Sigmoid colon (tissue), 7 donors: Measurements from ENCODE around the gene MGRN1. TPM values are rescaled to one million over a fixed set of nuclear protein-coding genes. Genes with fewer than 3 reads are reported as not detected.

ENCODE experiments used
- DNase-seq: peaks from one replicate; pipeline ENCODE4 v3.0.0-alpha.2; 2019
- H3K27ac ChIP-seq, 4 donors: fragments of 200-600 bp; sonication (generic); one replicate each; pipeline ENCODE4 v1.5.1; 2016 to 2019; ENCODE audit warnings: mild to moderate bottlenecking in 1 of 4
- H3K27me3 ChIP-seq, 3 donors: fragments of 200-600 bp; sonication (generic); one replicate each; pipeline ENCODE4 v1.5.1; 2019; ENCODE audit warnings: mild to moderate bottlenecking in 1 of 3
- H3K36me3 ChIP-seq, 4 donors: fragments of 200-600 bp; sonication (generic); one replicate each; pipeline ENCODE4 v1.5.1; 2016 to 2019
- H3K4me1 ChIP-seq, 4 donors: fragments of 200-600 bp; sonication (generic); one replicate each; pipeline ENCODE4 v1.5.1; 2017 to 2019
- H3K4me3 ChIP-seq, 4 donors: fragments of 200-600 bp; sonication (generic); one replicate each; pipeline ENCODE4 v1.5.1; 2017 to 2019; ENCODE audit warnings: mild to moderate bottlenecking in 2 of 4, moderate library complexity in 1 of 4
- H3K9me3 ChIP-seq, 4 donors: fragments of 200-600 bp in 3 of 4; sonication (generic) in 3 of 4; one replicate each; pipeline versions ENCODE4 v1.5.1 to v1.6.1; 2013 to 2019
- EP300 ChIP-seq, 4 donors: sonication (generic); formaldehyde crosslinking; IDR thresholded peaks; one replicate each; pipeline ENCODE4 v1.6.1; 2017; ENCODE audit warnings: antibody characterized with exemption in 4 of 4
- POLR2A ChIP-seq, 2 donors: fragments of 450-650 bp; IDR thresholded peaks; one replicate each; pipeline ENCODE4 v1.6.1; 2016; ENCODE audit warnings: antibody characterized with exemption in 2 of 2, mild to moderate bottlenecking in 2 of 2, moderate library complexity in 2 of 2
- POLR2AphosphoS5 ChIP-seq, 4 donors: sonication (generic); formaldehyde crosslinking; IDR thresholded peaks; one replicate each; pipeline ENCODE4 v1.6.1; 2017; ENCODE audit warnings: antibody characterized with exemption in 4 of 4
- WGBS, 2 donors: extraction: QIAGEN DNeasy Blood & Tissue Kit; methylation state at CpG; one replicate each; pipeline ENCODE4 v1.1.7; 2013; 5-methylcytosine and 5-hydroxymethylcytosine counted together
- intact Hi-C: fragments of 100-400 bp; cut with DNase I; formaldehyde crosslinking; loops from one replicate; pipeline ENCODE4 v1.15.1; 2023
- polyA plus RNA-seq, 3 donors: library from polyadenylated mRNA; stranded (reverse); fragments of 200-250 nt; gene quantifications; one replicate each; pipeline ENCODE4 v1.2.3, GENCODE V29; 2013
- total RNA-seq, 4 donors: library from RNA; depleted of rRNA; stranded (reverse); fragments of >200 nt; gene quantifications; one replicate each; pipeline ENCODE4 v1.1.0, GENCODE V29; 2016
- TF ChIP-seq, protein P1 (sequence below), 4 experiments: fragments of 450-650 bp in 3 of 4; fragments of 200-600 bp in 1 of 4; IDR thresholded peaks; one replicate each; pipeline ENCODE4 v1.5.1; 2016 to 2019; ENCODE audit warnings: antibody characterized with exemption in 4 of 4, mild to moderate bottlenecking in 3 of 4, moderate library complexity in 2 of 4
- donor health status: healthy with polysubstance abuse.
- donor health status: Bipolar disorder and iron deficiency.
- donor health status: healthy.

Gene MGRN1
- total and polyA plus RNA-seq, 7 donors = 16.8 to 37.9 (median 28.2) TPM

DNA sequence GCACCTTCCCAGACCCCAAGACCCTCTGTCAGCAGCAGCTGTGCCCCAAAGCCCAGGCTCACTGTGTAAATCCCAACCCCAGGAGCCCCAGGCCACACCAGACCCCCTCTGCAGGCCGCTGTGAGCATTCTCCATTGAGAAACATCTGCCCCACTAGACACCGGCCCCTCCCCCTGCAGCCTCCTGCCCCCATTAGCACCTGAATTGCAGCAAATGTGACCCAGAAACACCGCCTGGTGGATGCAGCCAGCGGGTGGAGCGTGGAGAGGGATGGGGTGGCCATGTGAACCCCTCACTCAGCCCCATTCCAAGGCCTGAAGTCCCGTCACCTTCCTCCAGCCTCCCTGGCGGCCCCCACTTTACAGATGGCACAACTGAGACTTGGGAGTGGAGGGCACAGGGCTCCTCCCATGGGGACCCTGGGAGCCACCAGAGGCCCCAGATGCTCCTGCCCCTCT, 12.1 kb upstream of the MGRN1 start:
- peak; percentile 66 for DNase-seq
- TF ChIP-seq EP300 (IDR thresholded peaks at IDR 0.05) = no peak
- TF ChIP-seq POLR2A (IDR thresholded peaks at IDR 0.05) = no peak
- TF ChIP-seq POLR2AphosphoS5 (IDR thresholded peaks at IDR 0.05) = no peak
- TF ChIP-seq, protein P1, sequence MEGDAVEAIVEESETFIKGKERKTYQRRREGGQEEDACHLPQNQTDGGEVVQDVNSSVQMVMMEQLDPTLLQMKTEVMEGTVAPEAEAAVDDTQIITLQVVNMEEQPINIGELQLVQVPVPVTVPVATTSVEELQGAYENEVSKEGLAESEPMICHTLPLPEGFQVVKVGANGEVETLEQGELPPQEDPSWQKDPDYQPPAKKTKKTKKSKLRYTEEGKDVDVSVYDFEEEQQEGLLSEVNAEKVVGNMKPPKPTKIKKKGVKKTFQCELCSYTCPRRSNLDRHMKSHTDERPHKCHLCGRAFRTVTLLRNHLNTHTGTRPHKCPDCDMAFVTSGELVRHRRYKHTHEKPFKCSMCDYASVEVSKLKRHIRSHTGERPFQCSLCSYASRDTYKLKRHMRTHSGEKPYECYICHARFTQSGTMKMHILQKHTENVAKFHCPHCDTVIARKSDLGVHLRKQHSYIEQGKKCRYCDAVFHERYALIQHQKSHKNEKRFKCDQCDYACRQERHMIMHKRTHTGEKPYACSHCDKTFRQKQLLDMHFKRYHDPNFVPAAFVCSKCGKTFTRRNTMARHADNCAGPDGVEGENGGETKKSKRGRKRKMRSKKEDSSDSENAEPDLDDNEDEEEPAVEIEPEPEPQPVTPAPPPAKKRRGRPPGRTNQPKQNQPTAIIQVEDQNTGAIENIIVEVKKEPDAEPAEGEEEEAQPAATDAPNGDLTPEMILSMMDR (IDR thresholded peaks at IDR 0.05) = no peak
- WGBS, 2 donors = 93% methylated on average over 7 of the region's 7 CpGs
- peak overlapping the region in 3 of 4 donors; percentile 74 to 94 (median 94) for H3K4me3 ChIP-seq
- peaks cover 0 to 69% (median 61%) of the 10 kb centered on the region in 4 donors for H3K4me1 ChIP-seq
- peaks cover 4 to 23% (median 15%) of the 10 kb centered on the region in 4 donors for H3K36me3 ChIP-seq
- H3K27ac ChIP-seq = peak overlapping the region; percentile 46 to 99 (median 94)
- intact Hi-C loops = no loop called here
- H3K27me3 ChIP-seq = no peaks in the 10 kb centered on the region
- no peaks in the 10 kb centered on the region for H3K9me3 ChIP-seq

GRCh38 chr16:4612977-4613635, 11.5 kb upstream of the MGRN1 start:
- Histone ChIP-seq H3K36me3 (peaks cover 4 to 17% (median 14%) of the 10 kb centered on the region in 4 donors), H3K4me3 (peak overlapping the region; percentile 74 to 94 (median 94)), H3K4me1 (peaks cover 0 to 75% (median 66%) of the 10 kb centered on the region in 4 donors), H3K27ac (peak overlapping the region; percentile 93 to 99 (median 97)), H3K9me3 (no peaks in the 10 kb centered on the region), H3K27me3 (no peaks in the 10 kb centered on the region)
- DNase-seq = no peak
- intact Hi-C loops = no loop called here
- TF ChIP-seq, protein P1 (IDR thresholded peaks at IDR 0.05) = no peak
- no peak for TF ChIP-seq EP300 (IDR thresholded peaks at IDR 0.05)
- TF ChIP-seq POLR2A (IDR thresholded peaks at IDR 0.05) = no peak
- no peak for TF ChIP-seq POLR2AphosphoS5 (IDR thresholded peaks at IDR 0.05)
- WGBS, 2 donors = 52 to 72% methylated on average over 14 of the region's 14 CpGs

GRCh38 chr16:4613636-4614570, 10.7 kb upstream of the MGRN1 start:
- DNase-seq = peak; percentile 69
- no peaks in the 10 kb centered on the region for H3K27me3 ChIP-seq
- H3K36me3 ChIP-seq = peaks cover 0 to 10% (median 8%) of the 10 kb centered on the region in 4 donors
- H3K4me3 ChIP-seq = peak overlapping the region; percentile 74 to 94 (median 94)
- 1% methylated on average over 92 of the region's 92 CpGs for WGBS, 2 donors
- peaks cover 0 to 81% (median 71%) of the 10 kb centered on the region in 4 donors for H3K4me1 ChIP-seq
- intact Hi-C loops = loop anchor here (2.0 kb wide), 1 partner anchor 75 kb away; the partner anchor contains the start of gene CDIP1
- peak overlapping the region; percentile 93 to 99 (median 97) for H3K27ac ChIP-seq
- TF ChIP-seq POLR2AphosphoS5 (IDR thresholded peaks at IDR 0.05) (peak in 1 of 4 donors; percentile 22), POLR2A (IDR thresholded peaks at IDR 0.05) (no peak)
- H3K9me3 ChIP-seq = no peaks in the 10 kb centered on the region

GRCh38 chr16:4614571-4615383, 9.8 kb upstream of the MGRN1 start, which contains the start of gene UBALD1:
UBALD1 (minus strand) TSS chr16:4614888; CDS start chr16:4614797, 91 bp downstream.
- H3K4me1 ChIP-seq = peaks cover 0 to 76% (median 72%) of the 10 kb centered on the region in 4 donors
- WGBS, 2 donors = 8 to 10% methylated on average over 100 of the region's 100 CpGs
- TF ChIP-seq POLR2AphosphoS5 (IDR thresholded peaks at IDR 0.05) = peak; percentile 98 to 100 (median 99)
- TF ChIP-seq POLR2A (IDR thresholded peaks at IDR 0.05) = peak; percentile 93 to 95
- TF ChIP-seq, protein P1 (IDR thresholded peaks at IDR 0.05) = no peak
- peak in 1 of 4 donors; percentile 59 for TF ChIP-seq EP300 (IDR thresholded peaks at IDR 0.05)
- no peaks in the 10 kb centered on the region for H3K9me3 ChIP-seq
- peaks cover 0 to 1% (median under 1%) of the 10 kb centered on the region in 4 donors for H3K36me3 ChIP-seq
- H3K27me3 ChIP-seq = no peaks in the 10 kb centered on the region
- DNase-seq = peak; percentile 94
- intact Hi-C loops = loop anchor here (2.0 kb wide), 1 partner anchor 76 kb away; the partner anchor contains the start of gene CDIP1
- peak within 1 kb of the TSS; percentile 93 to 99 (median 97) for H3K27ac ChIP-seq
- H3K4me3 ChIP-seq = peak within 1 kb of the TSS; percentile 74 to 94 (median 94)
